NCI-H146 (cell line): ENCODE measurements around the gene PLXNA1.

Experiments used
- DNase-seq: peaks from one replicate; lab custom pipeline; 2025; lab: John Stamatoyannopoulos, UW

Gene PLXNA1

GRCh38 chr3:126967386-126967785 is 15.5 kb upstream of the PLXNA1 start:
- DNase-seq: no peak

- DNase-seq: no peak
Measured at GRCh38 chr3:126968391-126969390, 14.2 kb upstream of the PLXNA1 start.

GRCh38 chr3:126969586-126969985 is 13.3 kb upstream of the PLXNA1 start:
- DNase-seq: no peak

- no peak for DNase-seq
Measured at GRCh38 chr3:126970101-126970500, 12.8 kb upstream of the PLXNA1 start.

GRCh38 chr3:126970921-126971320 is 12.0 kb upstream of the PLXNA1 start:
- DNase-seq: no peak

GRCh38 chr3:126971891-126972351 is 11.0 kb upstream of the PLXNA1 start:
- no peak for DNase-seq

GRCh38 chr3:126972866-126973265 is 10.0 kb upstream of the PLXNA1 start:
- DNase-seq: no peak

GRCh38 chr3:126973814-126974213 is 9.1 kb upstream of the PLXNA1 start:
- no peak for DNase-seq

- no peak for DNase-seq
Measured at GRCh38 chr3:126974756-126975155, 8.2 kb upstream of the PLXNA1 start.

GRCh38 chr3:126976906-126977305 is 6.0 kb upstream of the PLXNA1 start:
- DNase-seq: no peak

GRCh38 chr3:126977821-126978220 is 5.1 kb upstream of the PLXNA1 start:
- no peak for DNase-seq

- no peak for DNase-seq
Measured at GRCh38 chr3:126978291-126978690, 4.6 kb upstream of the PLXNA1 start.

GRCh38 chr3:126979046-126979628 is 3.8 kb upstream of the PLXNA1 start:
- DNase-seq: peak; percentile 43

- no peak for DNase-seq
Measured at GRCh38 chr3:126980266-126980811, 2.6 kb upstream of the PLXNA1 start.

- DNase-seq: peak; percentile 60
Measured at GRCh38 chr3:126982126-126982470, 817 bp upstream of the PLXNA1 start.

GRCh38 chr3:126983276-126983652 is 349 bp downstream of the PLXNA1 start:
- peak; percentile 55 for DNase-seq

GRCh38 chr3:126983653-126984390 is 907 bp downstream of the PLXNA1 start:
- peak; percentile 62 for DNase-seq

- DNase-seq: no peak
Measured at GRCh38 chr3:126984391-126985131, 1.6 kb downstream of the PLXNA1 start.

GRCh38 chr3:126985132-126985985 is 2.4 kb downstream of the PLXNA1 start:
- no peak for DNase-seq

- DNase-seq: peak; percentile 72
Measured at GRCh38 chr3:126986001-126986400, 3.1 kb downstream of the PLXNA1 start.

- no peak for DNase-seq
Measured at GRCh38 chr3:126987129-126987528, 4.2 kb downstream of the PLXNA1 start.
